Kidney (tissue), 14 donors: ENCODE results near the gene PRDM16. TPM values are rescaled to one million over a fixed set of nuclear protein-coding genes. Genes with fewer than 3 reads are reported as not detected.

Experiments
- DNase-seq, 5 donors: peaks; one replicate each; pipeline ENCODE4 v3.0.0-alpha.2; 2013 to 2020
- FAIRE-seq: peaks from 2 replicates; lab custom pipeline; 2012; peaks lifted over from hg19 to GRCh38; lab: Jason Lieb, UNC
- H3K27ac ChIP-seq, 2 donors: one replicate each; pipeline ENCODE4 v1.7.0; 2013; ENCODE audit warnings: low read depth in 2 of 2, low read length in 2 of 2, inconsistent platforms in 1 of 2
- H3K27me3 ChIP-seq: one replicate; pipeline ENCODE4 v1.7.1; 2013; ENCODE audit warnings: low read length, inconsistent platforms; ENCODE audit not compliant: control insufficient read depth, insufficient read depth
- H3K36me3 ChIP-seq, 3 donors: one replicate each; pipeline versions ENCODE4 v1.7.0 to v1.7.1; 2013; ENCODE audit warnings: low read length in 3 of 3, control low read depth in 1 of 3, inconsistent platforms in 1 of 3; ENCODE audit not compliant: insufficient read depth in 3 of 3, control insufficient read depth in 2 of 3
- H3K4me1 ChIP-seq, 3 donors: one replicate each; pipeline versions ENCODE4 v1.7.0 to v1.7.1; 2013; ENCODE audit warnings: low read length in 3 of 3, inconsistent platforms in 1 of 3, low read depth in 1 of 3; ENCODE audit not compliant: control insufficient read depth in 2 of 3, insufficient read depth in 2 of 3
- H3K4me3 ChIP-seq, 3 donors: one replicate each; pipeline versions ENCODE4 v1.7.0 to v1.8.1; 2013; ENCODE audit warnings: low read length in 3 of 3, control low read depth in 1 of 3, inconsistent platforms in 1 of 3
- H3K9ac ChIP-seq, 3 donors: one replicate each; pipeline versions ENCODE4 v1.7.0 to v1.7.1; 2013; ENCODE audit warnings: low read length in 3 of 3, control low read depth in 1 of 3, inconsistent platforms in 1 of 3
- H3K9me3 ChIP-seq, 3 donors: one replicate each; pipeline versions ENCODE4 v1.7.0 to v1.7.1; 2013; ENCODE audit warnings: low read length in 3 of 3, control low read depth in 1 of 3, inconsistent platforms in 1 of 3; ENCODE audit not compliant: control insufficient read depth in 2 of 3, insufficient read depth in 1 of 3
- intact Hi-C: fragments of 100-400 bp; cut with DNase I; formaldehyde crosslinking; loops from one replicate; pipeline ENCODE4 v1.11.1; 2022
- polyA plus RNA-seq: library from polyadenylated mRNA; stranded (reverse); fragments of 350-450 nt; fragmentation: Illumina TruSeq; extraction: RNeasy Lipid Tissue Mini Kit (QIAGEN cat#74804); gene quantifications from one replicate; pipeline ENCODE4 v1.2.3, GENCODE V29; 2014; ENCODE audit warnings: low read depth, low replicate concordance; ENCODE audit not compliant: insufficient read depth
- total RNA-seq: library from RNA; stranded (reverse); fragmentation: NEBNext Ultra II Directional; extraction: Animal tissue kit (Norgen Biotek cat#: 25700); gene quantifications from one replicate; pipeline ENCODE4 v1.2.1, GENCODE V29; 2021
- TF ChIP-seq, protein P1 (sequence below): IDR thresholded peaks from 3 replicates; pipeline ENCODE4 v1.5.1; 2012; ENCODE audit warnings: mild to moderate bottlenecking, moderate library complexity, borderline replicate concordance; ENCODE audit not compliant: insufficient read depth; ENCODE audit errors: extremely low read depth
- donor health status: control.
- donor health status: control.
- donor health status: control.
- donor health status: control.
- donor health status: control.
- donor health status: DM: yes; HTN: yes; CAD: no.
- donor health status: Normal renal cell carcinoma (clear cell type).

Gene PRDM16
- total and polyA plus RNA-seq, 2 donors from 2014 or later = 3.0 to 21.9 TPM

DNA sequence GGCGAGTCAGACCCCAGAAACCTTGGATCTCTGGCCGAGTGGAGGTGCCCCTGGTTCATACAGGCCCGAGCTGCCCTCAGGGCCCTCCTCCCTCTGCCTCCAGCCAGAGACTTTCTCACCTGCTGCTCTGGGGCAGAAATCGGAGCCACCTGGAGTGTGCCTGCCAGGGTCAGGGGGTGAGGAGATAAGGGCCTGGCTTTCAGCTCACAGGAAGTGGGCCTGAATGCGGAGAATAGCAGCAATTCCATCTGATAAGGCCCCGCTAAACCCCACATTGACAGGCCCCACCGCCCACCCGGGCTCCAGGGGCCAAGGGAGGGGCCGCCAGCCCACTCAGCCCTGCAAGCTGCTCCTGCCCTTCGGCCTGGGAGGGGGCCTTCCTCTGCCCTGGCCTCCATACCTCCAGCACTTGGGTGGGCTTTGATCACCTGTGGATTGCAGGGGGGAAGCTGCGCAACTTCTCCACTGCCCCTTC lies 261.8 kb downstream of the PRDM16 start:
- intact Hi-C loops = no loop called here
- Histone ChIP-seq H3K9me3 (no peaks in the 10 kb centered on the region), H3K27me3 (no peaks in the 10 kb centered on the region), H3K4me3 (no peak overlapping the region), H3K27ac (no peak overlapping the region), H3K9ac (no peak overlapping the region), H3K36me3 (no peaks in the 10 kb centered on the region), H3K4me1 (peaks cover 0 to 8% (median 0%) of the 10 kb centered on the region in 3 donors)
- DNase-seq (no peak), FAIRE-seq (no peak)
- TF ChIP-seq, protein P1, sequence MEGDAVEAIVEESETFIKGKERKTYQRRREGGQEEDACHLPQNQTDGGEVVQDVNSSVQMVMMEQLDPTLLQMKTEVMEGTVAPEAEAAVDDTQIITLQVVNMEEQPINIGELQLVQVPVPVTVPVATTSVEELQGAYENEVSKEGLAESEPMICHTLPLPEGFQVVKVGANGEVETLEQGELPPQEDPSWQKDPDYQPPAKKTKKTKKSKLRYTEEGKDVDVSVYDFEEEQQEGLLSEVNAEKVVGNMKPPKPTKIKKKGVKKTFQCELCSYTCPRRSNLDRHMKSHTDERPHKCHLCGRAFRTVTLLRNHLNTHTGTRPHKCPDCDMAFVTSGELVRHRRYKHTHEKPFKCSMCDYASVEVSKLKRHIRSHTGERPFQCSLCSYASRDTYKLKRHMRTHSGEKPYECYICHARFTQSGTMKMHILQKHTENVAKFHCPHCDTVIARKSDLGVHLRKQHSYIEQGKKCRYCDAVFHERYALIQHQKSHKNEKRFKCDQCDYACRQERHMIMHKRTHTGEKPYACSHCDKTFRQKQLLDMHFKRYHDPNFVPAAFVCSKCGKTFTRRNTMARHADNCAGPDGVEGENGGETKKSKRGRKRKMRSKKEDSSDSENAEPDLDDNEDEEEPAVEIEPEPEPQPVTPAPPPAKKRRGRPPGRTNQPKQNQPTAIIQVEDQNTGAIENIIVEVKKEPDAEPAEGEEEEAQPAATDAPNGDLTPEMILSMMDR = no peak

DNA sequence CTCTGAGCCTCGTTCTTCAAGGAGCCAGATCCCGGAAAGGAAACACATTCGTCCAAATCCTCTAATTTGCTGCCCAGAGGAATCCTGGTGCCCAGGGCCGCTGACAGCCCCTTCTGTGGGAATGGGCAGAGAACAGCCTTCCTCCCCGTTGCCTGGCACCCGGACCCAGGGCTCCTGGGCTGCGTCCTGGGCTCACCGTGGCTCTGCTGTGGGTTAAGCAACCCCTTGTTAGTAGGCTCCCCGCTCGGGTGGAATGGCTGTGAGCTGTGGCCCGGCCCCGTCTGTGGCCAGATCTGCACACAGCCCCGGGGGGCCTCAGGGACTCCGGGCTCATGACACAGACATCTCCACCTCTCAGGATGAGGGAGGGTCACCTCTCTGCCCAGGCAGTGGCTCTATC lies 262.6 kb downstream of the PRDM16 start:
- H3K27ac ChIP-seq = no peak overlapping the region
- intact Hi-C loops = no loop called here
- TF ChIP-seq, protein P1 = no peak
- H3K4me1 ChIP-seq = peaks cover 0 to 11% (median 0%) of the 10 kb centered on the region in 3 donors
- no peaks in the 10 kb centered on the region for H3K9me3 ChIP-seq
- DNase-seq (no peak), FAIRE-seq (no peak)
- H3K4me3 ChIP-seq = no peak overlapping the region
- H3K36me3 ChIP-seq = no peaks in the 10 kb centered on the region
- H3K9ac ChIP-seq = no peak overlapping the region
- peaks cover 3% of the 10 kb centered on the region for H3K27me3 ChIP-seq

DNA sequence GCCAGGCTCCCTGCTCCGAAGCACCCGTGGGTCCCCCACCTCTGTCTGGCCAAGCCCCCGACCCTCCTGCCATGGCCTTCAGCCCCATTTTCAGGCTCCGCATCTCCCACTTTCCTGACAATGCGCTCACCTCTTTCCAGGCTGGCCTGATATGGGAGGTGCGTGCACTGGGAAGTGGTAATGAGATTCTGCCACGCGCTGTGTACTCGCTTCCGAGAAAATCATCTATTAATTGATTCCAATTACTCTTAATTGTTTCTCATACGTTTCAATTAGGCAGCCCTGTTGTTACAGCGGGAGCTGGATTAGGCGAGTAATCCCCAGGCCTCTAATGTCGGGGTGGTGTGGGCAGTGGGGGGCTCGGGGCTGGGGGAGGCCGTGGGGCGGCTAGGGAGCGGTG lies 263.0 kb downstream of the PRDM16 start:
- no peak overlapping the region for H3K9ac ChIP-seq
- FAIRE-seq = no peak
- no peak for DNase-seq
- peaks cover 0 to 15% (median 0%) of the 10 kb centered on the region in 3 donors for H3K4me1 ChIP-seq
- H3K4me3 ChIP-seq = no peak overlapping the region
- peaks cover 6% of the 10 kb centered on the region for H3K27me3 ChIP-seq
- H3K9me3 ChIP-seq = peaks cover 0 to 3% (median 0%) of the 10 kb centered on the region in 3 donors
- intact Hi-C loops = no loop called here
- H3K36me3 ChIP-seq = no peaks in the 10 kb centered on the region
- no peak overlapping the region for H3K27ac ChIP-seq
- TF ChIP-seq, protein P1 = no peak

DNA sequence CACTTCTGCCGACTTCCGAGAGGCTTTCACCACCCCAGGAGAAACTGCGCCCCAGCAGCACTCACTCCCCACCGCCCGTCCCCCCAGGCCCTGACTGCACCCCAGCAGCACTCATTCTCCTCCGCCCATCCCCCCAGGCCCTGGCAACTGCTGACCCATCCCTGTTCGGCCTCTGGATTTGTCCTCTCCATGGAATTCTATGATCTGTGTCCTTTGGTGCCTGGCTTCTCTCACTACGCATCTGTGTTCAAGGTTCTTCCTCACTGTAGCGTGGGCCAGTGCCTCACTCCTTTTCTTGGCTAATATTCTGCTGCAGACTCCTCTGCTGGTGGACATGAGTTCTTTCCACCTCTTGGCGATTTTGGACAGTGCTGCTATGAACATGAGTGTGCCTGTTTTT lies 263.7 kb downstream of the PRDM16 start:
- DNase-seq = no peak
- intact Hi-C loops = no loop called here
- Histone ChIP-seq H3K9ac (no peak overlapping the region), H3K4me3 (no peak overlapping the region), H3K9me3 (peaks cover 0 to 3% (median 0%) of the 10 kb centered on the region in 3 donors), H3K36me3 (no peaks in the 10 kb centered on the region), H3K27ac (no peak overlapping the region), H3K27me3 (peaks cover 6% of the 10 kb centered on the region), H3K4me1 (peaks cover 0 to 15% (median 0%) of the 10 kb centered on the region in 3 donors)
- no peak for FAIRE-seq
- TF ChIP-seq, protein P1 = no peak
